ENCODE results near the gene CPN2. TPM values are rescaled to one million over a fixed set of nuclear protein-coding genes. Genes with fewer than 3 reads are reported as not detected.

CPN2 gene
- total and polyA plus RNA-seq, 9 donors = 0.04 to 0.21 (median 0.07) TPM; not detected in 3

- no peaks in the 10 kb centered on the region for H3K4me1 ChIP-seq (ENCODE audit: control insufficient read depth, insufficient read depth, low read length)
- no peak overlapping the region for H3K27ac ChIP-seq (ENCODE audit: low read length)
- H3K27me3 ChIP-seq (ENCODE audit: control insufficient read depth, insufficient read depth, low read length) = peaks cover 24% of the 10 kb centered on the region
- 57% methylated on average over 1 of the region's 2 CpGs for WGBS (ENCODE audit: insufficient coverage)
- H3K9me3 ChIP-seq (replicated peaks; ENCODE audit: control insufficient read depth, low read depth, low read length) = no peaks in the 10 kb centered on the region
- no peak overlapping the region for H3K4me3 ChIP-seq (ENCODE audit: low read length)
- no peaks in the 10 kb centered on the region for H3K36me3 ChIP-seq (ENCODE audit: control insufficient read depth, insufficient read depth, low read length)
- no peak for DNase-seq
Measured at GRCh38 chr3:194343561-194343893, 7.6 kb downstream of the CPN2 start.

GRCh38 chr3:194342861-194343560 lies 8.1 kb downstream of the CPN2 start:
- H3K4me1 ChIP-seq (ENCODE audit: control insufficient read depth, insufficient read depth, low read length) = no peaks in the 10 kb centered on the region
- WGBS (ENCODE audit: insufficient coverage) = 95% methylated on average over 5 of the region's 9 CpGs
- no peak overlapping the region for H3K4me3 ChIP-seq (ENCODE audit: low read length)
- no peak for DNase-seq
- H3K36me3 ChIP-seq (ENCODE audit: control insufficient read depth, insufficient read depth, low read length) = no peaks in the 10 kb centered on the region
- no peak overlapping the region for H3K27ac ChIP-seq (ENCODE audit: low read length)
- peaks cover 26% of the 10 kb centered on the region for H3K27me3 ChIP-seq (ENCODE audit: control insufficient read depth, insufficient read depth, low read length)
- H3K9me3 ChIP-seq (replicated peaks; ENCODE audit: control insufficient read depth, low read depth, low read length) = no peaks in the 10 kb centered on the region

DNA sequence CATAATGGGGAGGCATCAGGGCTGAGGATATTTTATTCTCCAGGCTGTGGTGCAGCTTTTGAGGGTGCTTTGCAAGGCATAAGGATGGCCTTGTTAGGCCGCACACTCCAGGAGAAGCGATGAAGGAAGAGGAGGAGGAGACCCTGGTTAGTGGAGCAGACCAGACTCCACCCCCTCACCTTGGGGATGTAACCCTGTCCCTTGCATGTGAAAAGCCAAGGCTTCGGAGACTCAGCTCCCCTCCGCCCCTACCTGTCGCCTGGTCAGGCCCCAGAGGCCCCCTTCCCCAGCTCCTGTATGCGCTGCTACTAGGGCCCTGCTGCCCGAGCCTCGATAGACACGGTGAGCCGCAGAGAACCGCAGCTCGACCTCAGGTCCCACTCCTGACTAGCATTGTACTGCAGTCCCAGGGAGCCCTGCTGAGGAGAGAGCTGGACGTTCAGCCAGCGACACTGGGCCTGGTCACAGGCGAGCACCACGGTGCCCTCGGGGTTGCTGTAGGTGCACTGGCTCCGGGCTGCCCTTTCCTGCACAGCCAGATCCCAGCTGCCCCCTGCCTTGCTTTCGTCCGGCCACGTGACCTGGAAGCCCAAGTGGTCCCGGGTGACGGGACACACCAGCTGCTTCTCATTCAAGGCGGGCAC lies 10.2 kb downstream of the CPN2 start:
- Histone ChIP-seq H3K36me3 (ENCODE audit: control insufficient read depth, insufficient read depth, low read length) (no peaks in the 10 kb centered on the region), H3K9me3 (replicated peaks; ENCODE audit: control insufficient read depth, low read depth, low read length) (no peaks in the 10 kb centered on the region), H3K4me3 (ENCODE audit: low read length) (no peak overlapping the region), H3K27me3 (ENCODE audit: control insufficient read depth, insufficient read depth, low read length) (peaks cover 31% of the 10 kb centered on the region), H3K4me1 (ENCODE audit: control insufficient read depth, insufficient read depth, low read length) (no peaks in the 10 kb centered on the region), H3K27ac (ENCODE audit: low read length) (no peak overlapping the region)
- WGBS (ENCODE audit: insufficient coverage) = 77% methylated on average over 22 of the region's 24 CpGs
- DNase-seq = no peak

GRCh38 chr3:194339840-194340239 lies 11.3 kb downstream of the CPN2 start:
- H3K27me3 ChIP-seq (ENCODE audit: control insufficient read depth, insufficient read depth, low read length) = peaks cover 31% of the 10 kb centered on the region
- no peak for DNase-seq
- H3K4me3 ChIP-seq (ENCODE audit: low read length) = no peak overlapping the region
- no peaks in the 10 kb centered on the region for H3K9me3 ChIP-seq (replicated peaks; ENCODE audit: control insufficient read depth, low read depth, low read length)
- H3K36me3 ChIP-seq (ENCODE audit: control insufficient read depth, insufficient read depth, low read length) = no peaks in the 10 kb centered on the region
- no peaks in the 10 kb centered on the region for H3K4me1 ChIP-seq (ENCODE audit: control insufficient read depth, insufficient read depth, low read length)
- no peak overlapping the region for H3K27ac ChIP-seq (ENCODE audit: low read length)
- 65% methylated on average over 4 of the region's 5 CpGs for WGBS (ENCODE audit: insufficient coverage)

GRCh38 chr3:194339356-194339755 lies 11.8 kb downstream of the CPN2 start:
- Histone ChIP-seq H3K27ac (ENCODE audit: low read length) (no peak overlapping the region), H3K9me3 (replicated peaks; ENCODE audit: control insufficient read depth, low read depth, low read length) (no peaks in the 10 kb centered on the region), H3K4me3 (ENCODE audit: low read length) (no peak overlapping the region), H3K36me3 (ENCODE audit: control insufficient read depth, insufficient read depth, low read length) (no peaks in the 10 kb centered on the region), H3K27me3 (ENCODE audit: control insufficient read depth, insufficient read depth, low read length) (peaks cover 31% of the 10 kb centered on the region), H3K4me1 (ENCODE audit: control insufficient read depth, insufficient read depth, low read length) (no peaks in the 10 kb centered on the region)
- WGBS (ENCODE audit: insufficient coverage) = 62% methylated on average over 7 of the region's 9 CpGs
- no peak for DNase-seq

DNA sequence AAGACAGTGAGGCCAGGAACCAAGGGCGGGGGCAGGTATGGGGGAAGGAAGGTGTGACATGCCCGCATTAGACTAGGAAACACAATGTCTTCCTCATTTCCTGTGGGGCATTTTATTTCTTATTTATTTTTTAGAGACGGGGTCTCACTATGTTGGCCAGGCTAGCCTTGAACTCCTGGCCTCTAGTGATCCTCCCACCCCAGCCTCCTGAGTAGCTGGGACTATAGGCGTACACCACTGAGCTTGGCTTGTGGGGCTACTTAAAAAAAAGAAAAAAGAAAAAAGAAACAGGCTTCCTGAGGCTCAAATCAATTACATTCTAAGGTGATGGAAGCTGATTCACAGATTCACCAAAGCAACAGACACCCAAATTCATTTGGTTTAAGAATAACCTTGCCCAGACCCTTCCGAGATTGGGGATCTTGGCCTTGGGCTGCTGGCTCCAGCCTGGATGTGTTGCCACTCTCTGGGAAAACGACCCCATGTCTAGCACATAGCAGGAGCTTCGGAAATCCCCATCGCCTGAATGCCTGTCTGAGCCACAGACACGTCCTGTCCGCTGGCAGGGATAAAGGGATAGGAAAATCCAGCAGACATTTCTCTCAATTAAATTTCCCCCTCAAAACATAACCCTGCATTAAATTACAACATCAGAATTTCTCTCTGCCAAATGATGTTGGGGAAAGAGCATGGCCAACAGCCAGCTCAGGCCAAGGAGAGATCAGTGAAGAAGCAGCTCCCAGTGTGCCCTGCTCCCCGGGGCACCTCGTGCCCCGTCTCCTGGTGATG lies 13.0 kb downstream of the CPN2 start:
- peaks cover 35% of the 10 kb centered on the region for H3K27me3 ChIP-seq (ENCODE audit: control insufficient read depth, insufficient read depth, low read length)
- no peak overlapping the region for H3K4me3 ChIP-seq (ENCODE audit: low read length)
- peaks cover 5% of the 10 kb centered on the region for H3K4me1 ChIP-seq (ENCODE audit: control insufficient read depth, insufficient read depth, low read length)
- no peak for DNase-seq
- WGBS (ENCODE audit: insufficient coverage) = 78% methylated on average over 5 of the region's 13 CpGs
- H3K9me3 ChIP-seq (replicated peaks; ENCODE audit: control insufficient read depth, low read depth, low read length) = no peaks in the 10 kb centered on the region
- H3K36me3 ChIP-seq (ENCODE audit: control insufficient read depth, insufficient read depth, low read length) = no peaks in the 10 kb centered on the region
- no peak overlapping the region for H3K27ac ChIP-seq (ENCODE audit: low read length)

GRCh38 chr3:194336601-194337355 lies 14.3 kb downstream of the CPN2 start:
- no peak overlapping the region for H3K27ac ChIP-seq (ENCODE audit: low read length)
- no peaks in the 10 kb centered on the region for H3K9me3 ChIP-seq (replicated peaks; ENCODE audit: control insufficient read depth, low read depth, low read length)
- H3K27me3 ChIP-seq (ENCODE audit: control insufficient read depth, insufficient read depth, low read length) = peaks cover 37% of the 10 kb centered on the region
- no peak overlapping the region for H3K4me3 ChIP-seq (ENCODE audit: low read length)
- no peaks in the 10 kb centered on the region for H3K36me3 ChIP-seq (ENCODE audit: control insufficient read depth, insufficient read depth, low read length)
- no peak for DNase-seq
- WGBS (ENCODE audit: insufficient coverage) = 61% methylated on average over 16 of the region's 17 CpGs
- peaks cover 10% of the 10 kb centered on the region for H3K4me1 ChIP-seq (ENCODE audit: control insufficient read depth, insufficient read depth, low read length)

- Histone ChIP-seq H3K4me3 (ENCODE audit: low read length) (no peak overlapping the region), H3K27me3 (ENCODE audit: control insufficient read depth, insufficient read depth, low read length) (peaks cover 38% of the 10 kb centered on the region), H3K27ac (ENCODE audit: low read length) (no peak overlapping the region), H3K4me1 (ENCODE audit: control insufficient read depth, insufficient read depth, low read length) (peaks cover 38% of the 10 kb centered on the region), H3K36me3 (ENCODE audit: control insufficient read depth, insufficient read depth, low read length) (no peaks in the 10 kb centered on the region), H3K9me3 (replicated peaks; ENCODE audit: control insufficient read depth, low read depth, low read length) (no peaks in the 10 kb centered on the region)
- no peak for DNase-seq
- WGBS (ENCODE audit: insufficient coverage) = 0% methylated on average over 9 of the region's 15 CpGs
Measured at GRCh38 chr3:194333981-194334320, 17.2 kb downstream of the CPN2 start.

DNA sequence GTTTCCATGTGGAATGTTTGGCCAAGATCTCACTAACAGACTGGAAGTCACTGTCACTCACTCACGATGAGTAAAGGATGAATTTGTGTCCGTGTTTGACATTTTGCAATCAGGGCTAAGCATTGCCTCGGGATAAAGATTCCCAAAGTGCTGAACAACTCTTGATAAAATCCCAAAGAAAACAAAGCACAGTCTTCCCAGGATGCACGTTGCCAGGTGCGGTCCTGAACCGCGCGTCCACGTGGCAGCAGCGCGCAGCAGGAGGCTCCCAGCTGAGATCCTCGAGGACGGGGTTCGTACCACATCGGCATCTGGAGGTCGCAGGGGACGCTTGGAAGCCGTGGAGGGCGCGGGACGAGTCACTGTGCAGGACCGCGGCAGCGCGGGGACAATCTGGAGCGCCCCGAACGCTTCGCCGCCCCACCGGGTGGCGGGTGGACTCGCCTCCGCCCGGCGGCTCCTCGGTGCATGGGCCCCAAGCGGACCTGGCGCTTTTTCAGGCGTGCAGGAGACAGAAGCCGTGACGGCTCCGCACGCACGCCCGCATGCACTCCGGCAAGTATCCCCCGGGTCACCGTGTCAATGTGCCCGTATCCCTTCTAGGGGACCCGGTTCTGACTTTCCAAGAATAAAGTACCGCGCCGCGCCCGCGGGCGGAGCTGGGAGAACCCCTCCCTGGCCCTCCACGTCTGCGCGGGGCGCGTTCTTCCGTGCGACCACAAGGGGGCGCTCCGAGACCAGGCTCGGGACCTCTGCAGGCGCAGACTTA lies 17.7 kb downstream of the CPN2 start:
- Histone ChIP-seq H3K9me3 (replicated peaks; ENCODE audit: control insufficient read depth, low read depth, low read length) (no peaks in the 10 kb centered on the region), H3K4me3 (ENCODE audit: low read length) (peak overlapping the region; percentile 59), H3K4me1 (ENCODE audit: control insufficient read depth, insufficient read depth, low read length) (peaks cover 43% of the 10 kb centered on the region), H3K36me3 (ENCODE audit: control insufficient read depth, insufficient read depth, low read length) (no peaks in the 10 kb centered on the region), H3K27ac (ENCODE audit: low read length) (no peak overlapping the region), H3K27me3 (ENCODE audit: control insufficient read depth, insufficient read depth, low read length) (peaks cover 37% of the 10 kb centered on the region)
- 3% methylated on average over 69 of the region's 69 CpGs for WGBS (ENCODE audit: insufficient coverage)
- DNase-seq = peak; percentile 94

Data from muscle of leg (tissue), 11 donors.